Activated B cell treated with CpG ODN at 0.5 μM for 24 hours (primary cell): Measurements from ENCODE around the gene PRELP. TPM values are rescaled to one million over a fixed set of nuclear protein-coding genes. Genes with fewer than 3 reads are reported as not detected.

Experiments
- ATAC-seq: fragments of 200-7000 bp; cut with Tn5 transposase; one replicate; pipeline ENCODE4 v1.10.0; 2021; ENCODE audit warnings: low read depth, mild to moderate bottlenecking, moderate library complexity
- CTCF ChIA-PET: fragments of 350-600 bp; sonication (Branson Sonifier 250); formaldehyde crosslinking; loops from one replicate; lab custom pipeline; 2021; ENCODE audit warnings: antibody characterized with exemption; lab: Charles Lee
- POLR2A ChIA-PET: fragments of 350-600 bp; sonication (Branson Sonifier 250); formaldehyde crosslinking; loops from one replicate; lab custom pipeline; 2021; ENCODE audit warnings: antibody characterized with exemption; lab: Charles Lee
- DNase-seq: peaks from one replicate; pipeline ENCODE4 v3.0.0; 2022
- H3K27ac Mint-ChIP-seq: one replicate; pipeline ENCODE4 v1.8.0; 2020; ENCODE audit warnings: mixed read lengths
- H3K27me3 Mint-ChIP-seq: one replicate; pipeline ENCODE4 v1.8.0; 2021; ENCODE audit warnings: mixed read lengths
- H3K36me3 Mint-ChIP-seq: one replicate; pipeline ENCODE4 v1.8.0; 2021; ENCODE audit warnings: low read depth, mixed read lengths
- H3K4me1 Mint-ChIP-seq: one replicate; pipeline ENCODE4 v1.8.0; 2021; ENCODE audit warnings: mixed read lengths
- H3K4me3 Mint-ChIP-seq: one replicate; pipeline ENCODE4 v1.8.0; 2020; ENCODE audit warnings: mild to moderate bottlenecking, mixed read lengths
- H3K9me3 Mint-ChIP-seq: one replicate; pipeline ENCODE4 v1.8.0; 2020; ENCODE audit warnings: mixed read lengths
- intact Hi-C: fragments of 100-400 bp; cut with micrococcal nuclease; formaldehyde crosslinking; loops from one replicate; pipeline ENCODE4 v1.15.1; 2024
- total RNA-seq: library from RNA; stranded (reverse); gene quantifications from 2 replicates; pipeline ENCODE4 v1.2.3, GENCODE V29; 2022
- TF ChIP-seq, protein P1 (sequence below): fragments of 200-600 bp; IDR thresholded peaks from one replicate; pipeline ENCODE4 v1.8.0; 2022; ENCODE audit warnings: antibody characterized with exemption, mild to moderate bottlenecking

Gene PRELP
- total RNA-seq, 1 donor from 2014 or later: not detected

DNA sequence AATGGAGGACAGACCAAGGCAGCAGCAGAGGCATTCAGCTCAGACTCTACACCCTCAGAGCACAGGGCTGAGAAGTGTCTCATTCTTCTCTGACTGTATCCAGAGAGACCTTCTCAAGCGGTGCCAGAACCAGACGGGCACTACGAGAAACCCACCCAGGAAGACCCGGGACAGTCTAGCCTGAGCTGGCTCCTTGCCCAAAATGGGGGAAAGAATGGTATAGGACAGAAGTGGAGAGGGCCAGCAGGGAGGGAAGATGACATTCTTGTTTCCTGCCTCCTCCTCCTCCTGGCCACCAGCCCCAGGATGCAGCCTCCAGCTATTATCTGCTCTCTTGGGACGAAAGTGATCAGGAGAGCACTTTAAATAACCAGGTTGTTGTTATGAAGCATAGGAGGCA, 22.6 kb upstream of the PRELP start:
- peaks cover 19% of the 10 kb centered on the region for H3K4me1 Mint-ChIP-seq
- H3K27me3 Mint-ChIP-seq: peaks cover 11% of the 10 kb centered on the region
- DNase-seq: no peak
- no peak for ATAC-seq
- no peak overlapping the region for H3K4me3 Mint-ChIP-seq
- H3K36me3 Mint-ChIP-seq: no peaks in the 10 kb centered on the region
- TF ChIP-seq, protein P1, sequence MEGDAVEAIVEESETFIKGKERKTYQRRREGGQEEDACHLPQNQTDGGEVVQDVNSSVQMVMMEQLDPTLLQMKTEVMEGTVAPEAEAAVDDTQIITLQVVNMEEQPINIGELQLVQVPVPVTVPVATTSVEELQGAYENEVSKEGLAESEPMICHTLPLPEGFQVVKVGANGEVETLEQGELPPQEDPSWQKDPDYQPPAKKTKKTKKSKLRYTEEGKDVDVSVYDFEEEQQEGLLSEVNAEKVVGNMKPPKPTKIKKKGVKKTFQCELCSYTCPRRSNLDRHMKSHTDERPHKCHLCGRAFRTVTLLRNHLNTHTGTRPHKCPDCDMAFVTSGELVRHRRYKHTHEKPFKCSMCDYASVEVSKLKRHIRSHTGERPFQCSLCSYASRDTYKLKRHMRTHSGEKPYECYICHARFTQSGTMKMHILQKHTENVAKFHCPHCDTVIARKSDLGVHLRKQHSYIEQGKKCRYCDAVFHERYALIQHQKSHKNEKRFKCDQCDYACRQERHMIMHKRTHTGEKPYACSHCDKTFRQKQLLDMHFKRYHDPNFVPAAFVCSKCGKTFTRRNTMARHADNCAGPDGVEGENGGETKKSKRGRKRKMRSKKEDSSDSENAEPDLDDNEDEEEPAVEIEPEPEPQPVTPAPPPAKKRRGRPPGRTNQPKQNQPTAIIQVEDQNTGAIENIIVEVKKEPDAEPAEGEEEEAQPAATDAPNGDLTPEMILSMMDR: no peak
- H3K27ac Mint-ChIP-seq: no peak overlapping the region
- H3K9me3 Mint-ChIP-seq: no peaks in the 10 kb centered on the region
- POLR2A ChIA-PET: no interaction called here
- intact Hi-C loops: no loop called here
- CTCF ChIA-PET: no interaction called here

DNA sequence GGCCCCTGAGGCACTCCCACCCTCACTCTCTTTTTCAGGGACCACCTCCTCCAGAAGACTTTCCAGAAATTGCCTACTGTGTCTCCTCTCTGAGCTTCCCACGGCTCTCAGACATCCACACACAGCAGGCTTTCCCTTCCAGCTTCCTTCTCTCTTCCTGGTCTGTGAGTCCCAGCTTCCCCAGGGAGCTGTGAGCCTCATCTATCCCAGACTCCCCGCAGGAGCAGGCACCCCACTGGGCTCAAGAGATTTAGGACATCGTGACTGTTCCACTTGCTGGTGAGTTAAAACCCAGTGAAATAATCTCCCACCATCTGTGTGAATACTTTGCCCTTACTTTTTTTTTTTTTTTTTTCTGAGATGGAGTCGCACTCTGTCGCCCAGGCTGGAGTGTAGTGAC, 22.0 kb upstream of the PRELP start:
- DNase-seq: no peak
- intact Hi-C loops: no loop called here
- Mint-ChIP-seq H3K27me3 (peaks cover 12% of the 10 kb centered on the region), H3K9me3 (no peaks in the 10 kb centered on the region), H3K4me1 (peaks cover 19% of the 10 kb centered on the region), H3K27ac (no peak overlapping the region), H3K4me3 (no peak overlapping the region), H3K36me3 (no peaks in the 10 kb centered on the region)
- TF ChIP-seq, protein P1: no peak
- ChIA-PET POLR2A (interaction anchor here (0.7 kb wide), 2 partner anchors 11 to 121 kb away, joined by 3 to 8 read pairs; no protein-coding TSS in a partner anchor), CTCF (no interaction called here)
- no peak for ATAC-seq

DNA sequence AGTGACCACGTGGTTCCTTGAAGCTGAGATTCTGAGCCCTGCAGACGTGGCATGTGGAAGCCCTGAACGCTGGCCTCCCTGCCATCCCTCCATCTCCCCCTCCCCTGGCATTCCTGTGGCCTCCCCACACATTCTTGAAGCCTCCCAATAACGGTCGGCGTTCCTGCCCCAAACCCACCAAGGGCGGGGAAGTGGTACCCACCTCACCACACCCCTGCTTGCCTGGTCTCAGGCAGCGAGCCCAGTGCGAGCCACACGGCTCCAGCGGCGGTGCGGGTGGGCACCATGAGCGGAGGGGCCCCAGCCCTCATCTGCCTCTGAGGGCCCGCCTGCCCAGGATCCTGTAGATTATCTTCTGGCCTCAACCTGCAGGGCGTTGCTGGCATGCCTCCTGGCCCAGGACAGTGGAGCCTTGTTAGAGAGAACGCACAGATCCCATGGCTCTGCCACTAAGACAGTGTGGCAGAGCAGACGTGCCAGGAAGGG, 20.6 kb upstream of the PRELP start:
- TF ChIP-seq, protein P1: no peak
- peaks cover 14% of the 10 kb centered on the region for H3K27me3 Mint-ChIP-seq
- H3K36me3 Mint-ChIP-seq: no peaks in the 10 kb centered on the region
- ATAC-seq: no peak
- POLR2A ChIA-PET: no interaction called here
- H3K9me3 Mint-ChIP-seq: no peaks in the 10 kb centered on the region
- peaks cover 27% of the 10 kb centered on the region for H3K4me1 Mint-ChIP-seq
- no peak overlapping the region for H3K4me3 Mint-ChIP-seq
- intact Hi-C loops: no loop called here
- DNase-seq: no peak
- H3K27ac Mint-ChIP-seq: no peak overlapping the region
- CTCF ChIA-PET: no interaction called here

- intact Hi-C loops: no loop called here
- Mint-ChIP-seq H3K27ac (no peak overlapping the region), H3K4me1 (peaks cover 33% of the 10 kb centered on the region), H3K27me3 (peaks cover 16% of the 10 kb centered on the region), H3K4me3 (no peak overlapping the region), H3K9me3 (no peaks in the 10 kb centered on the region), H3K36me3 (no peaks in the 10 kb centered on the region)
- ChIA-PET POLR2A (no interaction called here), CTCF (no interaction called here)
- TF ChIP-seq, protein P1: no peak
- ATAC-seq (no peak), DNase-seq (no peak)
Measured at GRCh38 chr1:203455706-203456105, 19.9 kb upstream of the PRELP start.

- POLR2A ChIA-PET: no interaction called here
Measured at GRCh38 chr1:203456577-203456976, 19.0 kb upstream of the PRELP start.

More at GRCh38 chr1:203456577-203456976, 19.0 kb upstream of the PRELP start:
- intact Hi-C loops: no loop called here
- ATAC-seq (no peak), DNase-seq (no peak)
- H3K4me3 Mint-ChIP-seq: no peak overlapping the region
- H3K27ac Mint-ChIP-seq: no peak overlapping the region
- peaks cover 39% of the 10 kb centered on the region for H3K4me1 Mint-ChIP-seq
- no peaks in the 10 kb centered on the region for H3K9me3 Mint-ChIP-seq
- H3K27me3 Mint-ChIP-seq: peaks cover 13% of the 10 kb centered on the region
- no peaks in the 10 kb centered on the region for H3K36me3 Mint-ChIP-seq
- CTCF ChIA-PET: no interaction called here
- TF ChIP-seq, protein P1: no peak
